COLO668 (cell line): ENCODE data around the gene NFAM1.

Experiments
- DNase-seq: peaks from one replicate; lab custom pipeline; 2025; ENCODE audit not compliant: unreplicated experiment; lab: John Stamatoyannopoulos, UW

The NFAM1 gene

GRCh38 chr22:42432020-42432596 is at the start of gene NFAM1:
TSS of gene NFAM1 (minus strand) at chr22:42432403. CDS start at chr22:42432357, 46 bp downstream.
- no peak for DNase-seq

GRCh38 chr22:42475122-42475521 is 42.9 kb upstream of the NFAM1 start:
- DNase-seq, result no peak

- DNase-seq, result peak; percentile 44
Observed at GRCh38 chr22:42473484-42474193, 41.4 kb upstream of the NFAM1 start.

- no peak for DNase-seq
Observed at GRCh38 chr22:42472671-42473070, 40.5 kb upstream of the NFAM1 start.

GRCh38 chr22:42471441-42471840 is 39.2 kb upstream of the NFAM1 start:
- DNase-seq, result no peak

- DNase-seq, result no peak
Observed at GRCh38 chr22:42470366-42471082, 38.3 kb upstream of the NFAM1 start.

- no peak for DNase-seq
Observed at GRCh38 chr22:42468841-42469240, 36.6 kb upstream of the NFAM1 start.

- peak; percentile 53 for DNase-seq
Observed at GRCh38 chr22:42462016-42462415, 29.8 kb upstream of the NFAM1 start.

GRCh38 chr22:42461511-42461910 is 29.3 kb upstream of the NFAM1 start:
- peak; percentile 93 for DNase-seq

- no peak for DNase-seq
Observed at GRCh38 chr22:42459287-42460063, 27.3 kb upstream of the NFAM1 start.

- DNase-seq, result no peak
Observed at GRCh38 chr22:42452916-42453315, 20.7 kb upstream of the NFAM1 start.

GRCh38 chr22:42452456-42452855 is 20.3 kb upstream of the NFAM1 start:
- DNase-seq, result no peak

GRCh38 chr22:42451499-42452145 is 19.4 kb upstream of the NFAM1 start:
- no peak for DNase-seq

GRCh38 chr22:42450862-42451261 is 18.7 kb upstream of the NFAM1 start:
- no peak for DNase-seq

- DNase-seq, result no peak
Observed at GRCh38 chr22:42446151-42446550, 13.9 kb upstream of the NFAM1 start.

- peak; percentile 72 for DNase-seq
Observed at GRCh38 chr22:42444077-42444904, 12.1 kb upstream of the NFAM1 start.

- no peak for DNase-seq
Observed at GRCh38 chr22:42443240-42444076, 11.3 kb upstream of the NFAM1 start.

GRCh38 chr22:42442748-42443147 is 10.5 kb upstream of the NFAM1 start:
- no peak for DNase-seq

GRCh38 chr22:42440728-42441127 is 8.5 kb upstream of the NFAM1 start:
- DNase-seq, result no peak
